Measurements from ENCODE around the gene ZNF654. TPM values are rescaled to one million over a fixed set of nuclear protein-coding genes. Genes with fewer than 3 reads are reported as not detected.

Gene ZNF654
- total RNA-seq, 2 donors from 2014 or later = 13.2 to 30.8 TPM

DNA sequence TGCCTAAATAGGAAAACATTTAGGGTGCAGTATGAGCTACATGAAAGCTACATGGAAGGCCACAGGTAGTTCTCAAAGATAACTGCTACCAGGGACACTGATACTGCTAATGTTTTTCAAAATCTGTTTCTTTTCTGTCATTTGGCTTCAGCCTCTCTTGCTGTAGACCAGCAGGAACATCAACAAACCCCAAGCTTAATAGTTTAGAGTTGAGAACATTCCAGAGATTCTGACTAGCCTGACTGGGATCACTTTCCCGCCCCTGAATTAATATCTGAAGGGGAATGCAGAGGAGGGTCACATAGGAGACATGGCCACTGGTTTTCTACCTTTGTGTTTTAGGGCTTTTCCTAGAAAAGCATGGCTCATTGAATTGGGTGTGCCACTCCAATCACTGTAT, 73.8 kb downstream of the ZNF654 start:
- Mint-ChIP-seq H3K36me3 (peaks cover 11% of the 10 kb centered on the region), H3K27ac (no peak overlapping the region), H3K9me3 (no peaks in the 10 kb centered on the region), H3K27me3 (no peaks in the 10 kb centered on the region), H3K4me1 (ENCODE audit: low read depth in 2 of 2) (no peaks in the 10 kb centered on the region), H3K4me3 (no peak overlapping the region)
- DNase-seq (ENCODE audit: low spot score) (no peak), ATAC-seq (no peak)

DNA sequence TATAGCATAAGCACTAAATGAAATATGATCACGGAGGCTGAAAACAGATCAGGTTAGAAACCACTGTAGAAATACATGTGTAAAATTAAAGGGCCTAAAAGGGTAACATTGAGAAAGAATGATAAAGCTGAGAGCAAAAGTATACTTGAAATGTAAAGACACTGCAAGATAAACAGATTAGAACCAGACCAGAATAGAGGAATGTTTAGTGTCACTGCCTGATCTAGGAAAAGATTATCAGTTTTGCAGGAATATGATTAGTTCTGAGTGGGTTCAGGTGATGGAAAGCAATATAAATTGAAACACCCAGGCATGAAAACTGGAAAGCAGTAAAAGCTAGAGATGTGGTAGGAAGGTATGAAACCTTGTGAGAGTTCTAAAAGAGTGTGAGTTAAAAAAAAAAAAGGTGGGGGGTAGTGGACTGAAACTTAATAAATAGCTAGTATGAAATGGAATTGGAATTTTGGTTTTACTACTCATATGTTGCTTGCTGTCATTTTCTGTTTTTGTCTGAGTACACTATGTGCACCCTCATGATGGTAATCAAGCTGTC, 74.7 kb downstream of the ZNF654 start:
- Mint-ChIP-seq H3K27me3 (no peaks in the 10 kb centered on the region), H3K4me1 (ENCODE audit: low read depth in 2 of 2) (no peaks in the 10 kb centered on the region), H3K27ac (no peak overlapping the region), H3K36me3 (peaks cover 12% of the 10 kb centered on the region), H3K4me3 (no peak overlapping the region), H3K9me3 (no peaks in the 10 kb centered on the region)
- DNase-seq (ENCODE audit: low spot score) = no peak
- ATAC-seq = no peak

GRCh38 chr3:88137836-88138235, 78.8 kb downstream of the ZNF654 start:
- no peaks in the 10 kb centered on the region for H3K9me3 Mint-ChIP-seq
- H3K27me3 Mint-ChIP-seq = no peaks in the 10 kb centered on the region
- peaks cover 27% of the 10 kb centered on the region for H3K36me3 Mint-ChIP-seq
- peaks cover 3 to 5% of the 10 kb centered on the region in 2 donors for H3K4me1 Mint-ChIP-seq (ENCODE audit: low read depth in 2 of 2)
- ATAC-seq (no peak), DNase-seq (ENCODE audit: low spot score) (no peak)
- no peak overlapping the region for H3K27ac Mint-ChIP-seq
- no peak overlapping the region for H3K4me3 Mint-ChIP-seq

DNA sequence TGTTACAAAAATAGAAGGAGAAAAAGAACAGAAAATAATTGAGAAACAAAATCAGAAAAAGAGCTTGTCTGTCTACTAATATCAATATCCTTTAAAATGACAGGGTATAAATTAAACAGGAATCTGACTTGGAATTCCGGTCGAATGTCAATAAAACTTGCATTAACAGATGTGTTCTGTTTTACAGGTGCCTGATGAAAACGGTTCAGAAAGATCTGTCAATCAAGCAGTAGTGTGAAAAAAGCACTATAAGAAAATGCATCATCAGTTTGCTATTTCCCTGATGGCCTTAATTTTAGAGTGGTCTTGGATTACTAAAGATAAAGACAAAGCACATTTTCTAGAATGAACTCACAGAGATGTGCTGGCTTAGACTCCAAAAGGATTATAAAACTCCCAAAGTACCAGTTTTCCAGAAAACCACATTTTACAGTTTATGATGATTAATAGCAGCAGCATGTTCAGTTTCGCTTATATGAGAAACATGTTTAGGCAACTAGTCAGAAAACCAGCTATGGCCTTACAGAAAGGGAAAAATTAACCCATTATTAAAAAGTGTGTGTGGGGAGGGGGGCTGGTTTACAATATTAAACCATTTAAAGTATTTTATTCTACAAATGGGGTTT, 82.5 kb downstream of the ZNF654 start:
- DNase-seq (ENCODE audit: low spot score) (no peak), ATAC-seq (no peak)
- Mint-ChIP-seq H3K9me3 (no peaks in the 10 kb centered on the region), H3K4me1 (ENCODE audit: low read depth in 2 of 2) (peaks cover 4 to 5% of the 10 kb centered on the region in 2 donors), H3K27ac (peak overlapping the region in 1 of 2 donors; percentile 42), H3K27me3 (no peaks in the 10 kb centered on the region), H3K4me3 (no peak overlapping the region), H3K36me3 (peaks cover 19% of the 10 kb centered on the region)

DNA sequence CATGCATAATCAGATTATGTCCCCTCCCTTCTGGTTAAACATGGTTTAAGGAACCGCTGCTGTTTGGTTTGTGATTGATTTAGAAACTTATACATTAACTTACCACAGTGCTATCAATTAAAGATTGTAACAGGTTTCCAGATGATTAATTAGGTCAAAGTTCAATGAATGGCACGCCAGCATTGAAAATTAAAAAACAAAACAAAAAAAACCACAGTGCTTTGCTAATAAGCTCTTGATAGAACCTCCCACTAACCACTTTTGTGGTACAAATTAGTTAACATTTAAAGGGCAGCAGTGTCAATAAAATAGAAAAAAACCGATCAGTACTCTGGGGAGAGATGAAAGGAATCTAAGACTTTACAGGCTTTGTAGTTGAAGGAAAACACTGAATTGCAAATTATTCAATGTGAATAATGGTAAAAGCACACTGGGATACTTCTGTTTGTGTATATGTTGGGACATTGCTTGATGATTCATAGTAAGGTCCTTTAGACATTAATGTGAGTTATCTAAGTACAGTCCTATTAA, 83.1 kb downstream of the ZNF654 start:
- no peak for DNase-seq (ENCODE audit: low spot score)
- Mint-ChIP-seq H3K27me3 (no peaks in the 10 kb centered on the region), H3K4me1 (ENCODE audit: low read depth in 2 of 2) (peaks cover 8 to 10% of the 10 kb centered on the region in 2 donors), H3K36me3 (peaks cover 16% of the 10 kb centered on the region), H3K27ac (peak overlapping the region in 1 of 2 donors; percentile 42), H3K9me3 (no peaks in the 10 kb centered on the region), H3K4me3 (no peak overlapping the region)
- no peak for ATAC-seq

- Mint-ChIP-seq H3K9me3 (no peaks in the 10 kb centered on the region), H3K27ac (peak overlapping the region in 1 of 2 donors; percentile 9), H3K36me3 (no peaks in the 10 kb centered on the region), H3K4me1 (ENCODE audit: low read depth in 2 of 2) (peaks cover 20 to 28% of the 10 kb centered on the region in 2 donors), H3K27me3 (no peaks in the 10 kb centered on the region), H3K4me3 (no peak overlapping the region)
- ATAC-seq (no peak), DNase-seq (ENCODE audit: low spot score) (no peak)
Measured at GRCh38 chr3:88147261-88147660, 88.2 kb downstream of the ZNF654 start.

- Mint-ChIP-seq H3K27ac (peak overlapping the region; percentile 94 to 96), H3K4me3 (peak overlapping the region; percentile 96), H3K36me3 (no peaks in the 10 kb centered on the region), H3K4me1 (ENCODE audit: low read depth in 2 of 2) (peaks cover 18 to 29% of the 10 kb centered on the region in 2 donors), H3K9me3 (no peaks in the 10 kb centered on the region), H3K27me3 (no peaks in the 10 kb centered on the region)
- no peak for DNase-seq (ENCODE audit: low spot score)
- no peak for ATAC-seq
Measured at GRCh38 chr3:88148651-88149050, 89.6 kb downstream of the ZNF654 start.

- H3K36me3 Mint-ChIP-seq = no peaks in the 10 kb centered on the region
- no peaks in the 10 kb centered on the region for H3K27me3 Mint-ChIP-seq
- H3K4me1 Mint-ChIP-seq (ENCODE audit: low read depth in 2 of 2) = peaks cover 18 to 29% of the 10 kb centered on the region in 2 donors
- DNase-seq (ENCODE audit: low spot score) (no peak), ATAC-seq (peak; percentile 39 to 48)
- peak overlapping the region; percentile 96 for H3K4me3 Mint-ChIP-seq
- H3K9me3 Mint-ChIP-seq = no peaks in the 10 kb centered on the region
- H3K27ac Mint-ChIP-seq = peak overlapping the region; percentile 94 to 96
Measured at GRCh38 chr3:88149101-88149508, 90.0 kb downstream of the ZNF654 start.

GRCh38 chr3:88149509-88150362, 90.7 kb downstream of the ZNF654 start, which contains the start of gene C3orf38:
C3orf38 (plus strand) TSS chr3:88149959; CDS start chr3:88150053, 94 bp downstream.
- Mint-ChIP-seq H3K4me3 (peak within 1 kb of the TSS; percentile 96), H3K27me3 (no peaks in the 10 kb centered on the region), H3K9me3 (no peaks in the 10 kb centered on the region), H3K27ac (peak within 1 kb of the TSS; percentile 94 to 96), H3K36me3 (no peaks in the 10 kb centered on the region), H3K4me1 (ENCODE audit: low read depth in 2 of 2) (peaks cover 18 to 29% of the 10 kb centered on the region in 2 donors)
- DNase-seq (ENCODE audit: low spot score) (peak; percentile 87), ATAC-seq (peak; percentile 93 to 95)

DNA sequence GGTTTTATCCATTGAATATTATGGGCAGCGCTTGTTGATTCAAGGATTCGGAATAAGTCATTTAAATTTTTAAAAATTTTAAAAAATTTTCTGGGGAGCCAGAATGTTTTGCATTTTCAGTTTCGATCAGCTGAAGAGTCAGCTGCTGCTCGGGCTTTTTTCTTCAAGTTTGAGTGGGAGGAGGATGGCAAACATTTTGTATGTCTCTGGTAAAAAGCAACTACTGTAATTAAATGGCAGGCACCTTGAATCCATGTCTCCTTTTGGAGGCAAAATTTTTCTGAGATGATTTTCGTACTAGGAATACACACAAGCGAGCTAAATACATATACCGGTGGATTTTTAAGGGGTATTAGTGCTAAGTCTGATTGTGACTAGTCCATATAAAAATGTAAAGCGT, 91.3 kb downstream of the ZNF654 start:
- DNase-seq (ENCODE audit: low spot score) (peak; percentile 62), ATAC-seq (peak in 1 of 2 donors; percentile 1)
- no peaks in the 10 kb centered on the region for H3K9me3 Mint-ChIP-seq
- peaks cover 18 to 29% of the 10 kb centered on the region in 2 donors for H3K4me1 Mint-ChIP-seq (ENCODE audit: low read depth in 2 of 2)
- H3K36me3 Mint-ChIP-seq = no peaks in the 10 kb centered on the region
- peak overlapping the region; percentile 96 for H3K4me3 Mint-ChIP-seq
- H3K27me3 Mint-ChIP-seq = no peaks in the 10 kb centered on the region
- H3K27ac Mint-ChIP-seq = peak overlapping the region; percentile 94 to 96

DNA sequence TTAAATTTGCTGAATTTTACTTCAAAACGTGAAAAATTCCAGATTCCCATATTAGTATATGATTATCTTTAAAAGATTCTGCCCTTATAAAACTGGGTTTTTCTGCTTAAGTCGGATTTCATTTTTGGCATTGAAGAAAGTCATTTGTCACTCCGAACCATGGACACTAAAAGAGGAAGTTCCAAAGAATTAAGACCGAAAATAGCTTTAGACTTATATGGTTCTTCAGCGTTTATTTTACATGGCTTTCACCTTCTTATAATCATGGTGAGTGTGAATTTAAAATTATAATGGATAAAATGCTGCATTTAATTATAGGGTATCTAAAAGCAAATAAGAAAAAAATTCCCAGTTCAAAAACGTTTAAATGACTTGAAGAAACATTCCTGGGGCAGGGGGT, 91.8 kb downstream of the ZNF654 start:
- Mint-ChIP-seq H3K27ac (peak overlapping the region; percentile 94 to 96), H3K4me1 (ENCODE audit: low read depth in 2 of 2) (peaks cover 19 to 29% of the 10 kb centered on the region in 2 donors), H3K27me3 (no peaks in the 10 kb centered on the region), H3K9me3 (no peaks in the 10 kb centered on the region), H3K36me3 (no peaks in the 10 kb centered on the region), H3K4me3 (peak overlapping the region; percentile 96)
- DNase-seq (ENCODE audit: low spot score) (no peak), ATAC-seq (no peak)

- no peak for ATAC-seq
- Mint-ChIP-seq H3K4me1 (ENCODE audit: low read depth in 2 of 2) (peaks cover 25 to 29% of the 10 kb centered on the region in 2 donors), H3K27me3 (no peaks in the 10 kb centered on the region), H3K9me3 (no peaks in the 10 kb centered on the region), H3K4me3 (peak overlapping the region; percentile 96), H3K36me3 (no peaks in the 10 kb centered on the region), H3K27ac (peak overlapping the region; percentile 94 to 96)
- no peak for DNase-seq (ENCODE audit: low spot score)
Measured at GRCh38 chr3:88151358-88151757, 92.3 kb downstream of the ZNF654 start.

DNA sequence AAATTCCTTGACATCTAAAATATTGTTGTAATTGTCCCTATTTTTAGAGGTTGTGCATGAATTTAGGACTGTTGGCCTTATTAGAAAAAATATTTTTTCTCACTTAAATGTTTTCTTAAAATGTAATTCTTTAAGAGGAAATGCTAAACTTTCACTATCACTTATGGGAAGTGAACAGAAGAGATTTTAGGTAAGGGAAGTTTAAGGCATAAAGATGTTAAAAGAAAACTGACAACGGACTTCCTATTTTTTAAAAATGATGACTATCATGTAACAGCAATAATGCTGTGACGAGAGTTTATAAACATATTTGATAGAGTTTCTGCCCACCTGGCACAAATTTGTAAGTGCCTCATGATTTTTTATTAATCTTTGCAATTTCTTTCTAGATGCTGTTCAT, 93.8 kb downstream of the ZNF654 start:
- DNase-seq (ENCODE audit: low spot score) = no peak
- Mint-ChIP-seq H3K27me3 (no peaks in the 10 kb centered on the region), H3K9me3 (no peaks in the 10 kb centered on the region), H3K36me3 (no peaks in the 10 kb centered on the region), H3K4me1 (ENCODE audit: low read depth in 2 of 2) (peaks cover 22 to 23% of the 10 kb centered on the region in 2 donors), H3K4me3 (peak overlapping the region; percentile 20), H3K27ac (peak overlapping the region in 1 of 2 donors; percentile 23)
- no peak for ATAC-seq
